WTC11 (cell line): ENCODE measurements around the gene HNRNPLL. TPM values are rescaled to one million over a fixed set of nuclear protein-coding genes. Genes with fewer than 3 reads are reported as not detected.
"Not testable (repeated sequence)": the region's sequence is repeated elsewhere in the genome, so short reads cannot be mapped to it uniquely, and the experiment has no call there.

ENCODE experiments used
- ATAC-seq: fragments of 200-7000 bp; cut with Tn5 transposase; 2 replicates; pipeline ENCODE4 v1.10.0; 2021; ENCODE audit warnings: mild to moderate bottlenecking, moderate library complexity
- CTCF ChIA-PET: fragments of 300-600 bp; sonication (Branson Sonifier 250); formaldehyde crosslinking; loops from one replicate; lab custom pipeline; 2021; ENCODE audit warnings: antibody characterized with exemption; lab: Charles Lee
- POLR2A ChIA-PET: fragments of 350-600 bp; sonication (Branson Sonifier 250); formaldehyde crosslinking; loops from one replicate; lab custom pipeline; 2021; ENCODE audit warnings: antibody characterized with exemption; lab: Charles Lee
- DNase-seq: peaks from one replicate; pipeline ENCODE4 v3.0.0; 2021; ENCODE audit warnings: low spot score
- H3K27ac Mint-ChIP-seq: 2 replicates; pipeline ENCODE4 v1.8.0; 2021; ENCODE audit warnings: mixed read lengths
- H3K27me3 Mint-ChIP-seq: 2 replicates; pipeline ENCODE4 v1.8.0; 2021; ENCODE audit warnings: low read depth, mild to moderate bottlenecking, moderate library complexity, mixed read lengths
- H3K36me3 Mint-ChIP-seq: 2 replicates; pipeline ENCODE4 v1.8.0; 2021; ENCODE audit warnings: mixed read lengths
- H3K4me1 Mint-ChIP-seq: 2 replicates; pipeline ENCODE4 v1.8.0; 2022; ENCODE audit warnings: mixed read lengths
- H3K4me3 Mint-ChIP-seq: 2 replicates; pipeline ENCODE4 v1.8.0; 2021; ENCODE audit warnings: mild to moderate bottlenecking, moderate library complexity, mixed read lengths
- H3K9me3 Mint-ChIP-seq: 2 replicates; pipeline ENCODE4 v1.8.0; 2021; ENCODE audit warnings: mixed read lengths
- E2F5 ChIP-seq: sonication (generic); formaldehyde crosslinking; IDR thresholded peaks from 2 replicates; pipeline ENCODE4 v1.8.1; 2022; ENCODE audit warnings: mild to moderate bottlenecking, moderate library complexity, missing genetic modification reagents
- FOXK1 ChIP-seq: sonication (generic); formaldehyde crosslinking; IDR thresholded peaks from 2 replicates; pipeline ENCODE4 v1.8.0; 2022; ENCODE audit warnings: mild to moderate bottlenecking, moderate library complexity, missing genetic modification reagents
- HMGA2 ChIP-seq: fragments of 250-450 bp; sonication (Bioruptor Pico); IDR thresholded peaks from 2 replicates; pipeline ENCODE4 v1.4.0; 2021; ENCODE audit warnings: mild to moderate bottlenecking, moderate library complexity
- IRF2 ChIP-seq: sonication (generic); formaldehyde crosslinking; IDR thresholded peaks from 2 replicates; pipeline ENCODE4 v1.8.0; 2022; ENCODE audit warnings: low read depth, missing genetic modification reagents, borderline replicate concordance
- JUN ChIP-seq: sonication (generic); formaldehyde crosslinking; IDR thresholded peaks from 2 replicates; pipeline ENCODE4 v1.8.0; 2023; ENCODE audit warnings: mild to moderate bottlenecking, missing genetic modification reagents
- KAT7 ChIP-seq: sonication (generic); formaldehyde crosslinking; IDR thresholded peaks from 2 replicates; pipeline ENCODE4 v1.8.1; 2023; ENCODE audit warnings: missing genetic modification reagents, mild to moderate bottlenecking, borderline replicate concordance
- MLX ChIP-seq: sonication (generic); formaldehyde crosslinking; IDR thresholded peaks from 2 replicates; pipeline ENCODE4 v1.8.1; 2023; ENCODE audit warnings: mild to moderate bottlenecking, missing genetic modification reagents, moderate library complexity
- MXD4 ChIP-seq: fragments of 250-450 bp; sonication (Bioruptor Pico); IDR thresholded peaks from 2 replicates; pipeline ENCODE4 v1.8.0; 2021; ENCODE audit warnings: mild to moderate bottlenecking, moderate library complexity, borderline replicate concordance
- MYBL2 ChIP-seq: sonication (generic); formaldehyde crosslinking; IDR thresholded peaks from 2 replicates; pipeline ENCODE4 v1.8.1; 2023; ENCODE audit warnings: mild to moderate bottlenecking, moderate library complexity, missing genetic modification reagents
- NFATC4 ChIP-seq: fragments of 250-450 bp; sonication (Bioruptor Pico); IDR thresholded peaks from 2 replicates; pipeline ENCODE4 v1.9.0; 2021; ENCODE audit warnings: mild to moderate bottlenecking
- OVOL2 ChIP-seq: fragments of 250-450 bp; sonication (Bioruptor Pico); IDR thresholded peaks from 2 replicates; pipeline ENCODE4 v1.9.0; 2021; ENCODE audit warnings: mild to moderate bottlenecking, borderline replicate concordance
- TEAD4 ChIP-seq: sonication (generic); formaldehyde crosslinking; IDR thresholded peaks from 2 replicates; pipeline ENCODE4 v1.8.0; 2022; ENCODE audit warnings: mild to moderate bottlenecking, missing genetic modification reagents
- TP53 ChIP-seq: sonication (generic); formaldehyde crosslinking; IDR thresholded peaks from 2 replicates; pipeline ENCODE4 v1.8.1; 2023; ENCODE audit warnings: mild to moderate bottlenecking, missing genetic modification reagents
- ZNF219 ChIP-seq: sonication (generic); formaldehyde crosslinking; IDR thresholded peaks from 2 replicates; pipeline ENCODE4 v1.8.0; 2023; ENCODE audit warnings: missing genetic modification reagents, mild to moderate bottlenecking, borderline replicate concordance
- ZNF423 ChIP-seq: fragments of 250-450 bp; sonication (Bioruptor Pico); IDR thresholded peaks from 2 replicates; pipeline ENCODE4 v2.1.2; 2022; ENCODE audit warnings: mild to moderate bottlenecking, moderate library complexity
- total RNA-seq: library from RNA; stranded (reverse); gene quantifications from 3 replicates; pipeline ENCODE4 v1.2.3, GENCODE V29; 2021
- TF ChIP-seq, protein P1 (sequence below): sonication (generic); formaldehyde crosslinking; IDR thresholded peaks from 2 replicates; pipeline ENCODE4 v1.8.0; 2022; ENCODE audit warnings: missing genetic modification reagents

HNRNPLL gene
- total RNA-seq, 1 experiment from 2014 or later: 65.3 TPM

DNA sequence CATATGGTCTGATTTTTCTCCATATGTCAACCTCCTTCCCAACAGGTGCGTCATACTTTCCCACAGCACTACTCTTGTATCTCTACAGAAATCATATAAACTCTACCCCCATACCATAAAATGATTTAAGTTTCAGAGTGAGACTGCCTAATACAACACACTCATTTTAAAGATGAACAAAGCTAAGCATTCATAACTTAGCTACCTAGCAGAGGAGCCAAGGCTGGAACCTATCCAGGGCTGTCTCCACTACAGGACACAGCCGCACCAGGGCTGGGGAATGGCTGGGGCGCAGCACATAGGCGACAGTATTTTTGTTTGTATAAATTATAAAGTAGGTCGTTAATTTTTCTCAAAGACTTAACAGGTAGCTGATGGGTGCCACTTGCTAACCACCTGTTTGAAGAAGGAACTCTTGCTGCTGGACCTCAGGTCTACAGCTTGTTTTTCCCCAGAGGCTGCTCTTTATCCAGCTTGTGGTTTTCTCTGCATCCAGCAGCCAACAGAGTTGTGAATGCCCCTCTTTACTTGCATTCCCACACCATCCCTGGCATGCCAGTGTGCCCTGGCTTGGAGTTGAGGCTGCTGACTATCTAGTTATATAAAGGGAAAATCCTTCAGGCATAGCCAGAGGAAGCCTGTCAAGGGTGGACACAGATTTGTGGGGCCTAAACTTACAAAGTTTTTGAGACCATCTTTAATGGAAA is 62.0 kb downstream of the HNRNPLL start (continued):
- no peak for TF ChIP-seq FOXK1
- no peak for TF ChIP-seq OVOL2 (CRISPR knock-in tag)
- TF ChIP-seq E2F5 (CRISPR knock-in tag): no peak
- TF ChIP-seq TP53 (CRISPR knock-in tag): no peak
- no peak for TF ChIP-seq MXD4
- no peak for TF ChIP-seq IRF2 (CRISPR knock-in tag)
- no peak for TF ChIP-seq TEAD4 (CRISPR knock-in tag)
- no peak for TF ChIP-seq HMGA2
- no peak for TF ChIP-seq MLX (CRISPR knock-in tag)

DNA sequence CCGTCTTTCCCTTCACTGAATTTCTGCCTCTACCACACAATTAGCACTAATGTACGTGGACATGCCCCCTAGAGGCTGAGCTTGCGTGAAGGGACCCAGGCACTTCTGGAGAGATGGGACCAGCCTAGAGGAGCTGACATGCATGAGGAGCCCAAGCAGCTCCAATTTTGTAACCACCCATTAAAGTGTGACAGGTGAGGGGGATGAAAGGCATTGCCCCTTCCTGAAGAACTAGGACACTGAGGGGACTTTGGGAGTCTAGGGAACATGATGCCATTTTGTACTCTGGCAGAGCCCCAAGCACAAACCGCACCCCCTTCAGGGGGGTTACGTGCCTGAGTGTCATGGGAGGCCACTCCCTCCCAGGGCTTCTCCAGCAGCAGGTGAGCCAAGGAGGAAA is 63.6 kb downstream of the HNRNPLL start:
- ATAC-seq (peak; percentile 5), DNase-seq (no peak)
- H3K27me3 Mint-ChIP-seq: peaks cover 18% of the 10 kb centered on the region
- H3K27ac Mint-ChIP-seq: 0 out of 2 replicates have a peak overlapping the region, but pooled peaks have one; percentile 14
- CTCF ChIA-PET: interaction anchor here (0.6 to 1.1 kb wide), 6 partner anchors 10 to 616 kb away, joined by 3 to 4 read pairs (median 4); no protein-coding TSS in a partner anchor
- TF ChIP-seq JUN: no peak
- TF ChIP-seq MYBL2 (CRISPR knock-in tag): no peak
- TF ChIP-seq KAT7 (CRISPR knock-in tag): no peak
- no peak for TF ChIP-seq E2F5 (CRISPR knock-in tag)
- no peaks in the 10 kb centered on the region for H3K36me3 Mint-ChIP-seq
- no peak overlapping the region for H3K4me3 Mint-ChIP-seq
- POLR2A ChIA-PET: interaction anchor here (1.0 kb wide), 1 partner anchor 212 kb away, joined by 3 read pairs; no protein-coding TSS in a partner anchor
- peaks cover 46% of the 10 kb centered on the region for H3K4me1 Mint-ChIP-seq
- no peaks in the 10 kb centered on the region for H3K9me3 Mint-ChIP-seq

GRCh38 chr2:38537937-38538525 is 64.7 kb downstream of the HNRNPLL start:
- Mint-ChIP-seq H3K27ac (no peak overlapping the region), H3K4me3 (no peak overlapping the region), H3K36me3 (no peaks in the 10 kb centered on the region), H3K4me1 (peaks cover 38% of the 10 kb centered on the region), H3K9me3 (no peaks in the 10 kb centered on the region), H3K27me3 (peaks cover 19% of the 10 kb centered on the region)
- CTCF ChIA-PET: no interaction called here
- POLR2A ChIA-PET: no interaction called here
- no peak for ATAC-seq
- TF ChIP-seq NFATC4 (CRISPR knock-in tag) (no peak), ZNF219 (CRISPR knock-in tag) (no peak), ZNF423 (CRISPR knock-in tag) (no peak)
- TF ChIP-seq, protein P1, sequence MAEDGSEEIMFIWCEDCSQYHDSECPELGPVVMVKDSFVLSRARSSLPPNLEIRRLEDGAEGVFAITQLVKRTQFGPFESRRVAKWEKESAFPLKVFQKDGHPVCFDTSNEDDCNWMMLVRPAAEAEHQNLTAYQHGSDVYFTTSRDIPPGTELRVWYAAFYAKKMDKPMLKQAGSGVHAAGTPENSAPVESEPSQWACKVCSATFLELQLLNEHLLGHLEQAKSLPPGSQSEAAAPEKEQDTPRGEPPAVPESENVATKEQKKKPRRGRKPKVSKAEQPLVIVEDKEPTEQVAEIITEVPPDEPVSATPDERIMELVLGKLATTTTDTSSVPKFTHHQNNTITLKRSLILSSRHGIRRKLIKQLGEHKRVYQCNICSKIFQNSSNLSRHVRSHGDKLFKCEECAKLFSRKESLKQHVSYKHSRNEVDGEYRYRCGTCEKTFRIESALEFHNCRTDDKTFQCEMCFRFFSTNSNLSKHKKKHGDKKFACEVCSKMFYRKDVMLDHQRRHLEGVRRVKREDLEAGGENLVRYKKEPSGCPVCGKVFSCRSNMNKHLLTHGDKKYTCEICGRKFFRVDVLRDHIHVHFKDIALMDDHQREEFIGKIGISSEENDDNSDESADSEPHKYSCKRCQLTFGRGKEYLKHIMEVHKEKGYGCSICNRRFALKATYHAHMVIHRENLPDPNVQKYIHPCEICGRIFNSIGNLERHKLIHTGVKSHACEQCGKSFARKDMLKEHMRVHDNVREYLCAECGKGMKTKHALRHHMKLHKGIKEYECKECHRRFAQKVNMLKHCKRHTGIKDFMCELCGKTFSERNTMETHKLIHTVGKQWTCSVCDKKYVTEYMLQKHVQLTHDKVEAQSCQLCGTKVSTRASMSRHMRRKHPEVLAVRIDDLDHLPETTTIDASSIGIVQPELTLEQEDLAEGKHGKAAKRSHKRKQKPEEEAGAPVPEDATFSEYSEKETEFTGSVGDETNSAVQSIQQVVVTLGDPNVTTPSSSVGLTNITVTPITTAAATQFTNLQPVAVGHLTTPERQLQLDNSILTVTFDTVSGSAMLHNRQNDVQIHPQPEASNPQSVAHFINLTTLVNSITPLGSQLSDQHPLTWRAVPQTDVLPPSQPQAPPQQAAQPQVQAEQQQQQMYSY (CRISPR knock-in tag): no peak
- no peak for DNase-seq

- CTCF ChIA-PET: interaction anchor here (1.6 to 1.9 kb wide), 2 partner anchors 10 to 29 kb away, joined by 6 read pairs; no protein-coding TSS in a partner anchor
- H3K36me3 Mint-ChIP-seq, H3K4me3 Mint-ChIP-seq, H3K9me3 Mint-ChIP-seq, H3K27ac Mint-ChIP-seq, POLR2A ChIA-PET, DNase-seq, ATAC-seq: not testable (repeated sequence)
- Mint-ChIP-seq H3K27me3 (peaks cover 19% of the 10 kb centered on the region), H3K4me1 (peaks cover 31% of the 10 kb centered on the region)
Observed at GRCh38 chr2:38537296-38537695, 65.4 kb downstream of the HNRNPLL start.
